ENCODE measurements around the gene MRPS33.
"Not testable (repeated sequence)": the region's sequence is repeated elsewhere in the genome, so short reads cannot be mapped to it uniquely, and the experiment has no call there.

Gene MRPS33

DNA sequence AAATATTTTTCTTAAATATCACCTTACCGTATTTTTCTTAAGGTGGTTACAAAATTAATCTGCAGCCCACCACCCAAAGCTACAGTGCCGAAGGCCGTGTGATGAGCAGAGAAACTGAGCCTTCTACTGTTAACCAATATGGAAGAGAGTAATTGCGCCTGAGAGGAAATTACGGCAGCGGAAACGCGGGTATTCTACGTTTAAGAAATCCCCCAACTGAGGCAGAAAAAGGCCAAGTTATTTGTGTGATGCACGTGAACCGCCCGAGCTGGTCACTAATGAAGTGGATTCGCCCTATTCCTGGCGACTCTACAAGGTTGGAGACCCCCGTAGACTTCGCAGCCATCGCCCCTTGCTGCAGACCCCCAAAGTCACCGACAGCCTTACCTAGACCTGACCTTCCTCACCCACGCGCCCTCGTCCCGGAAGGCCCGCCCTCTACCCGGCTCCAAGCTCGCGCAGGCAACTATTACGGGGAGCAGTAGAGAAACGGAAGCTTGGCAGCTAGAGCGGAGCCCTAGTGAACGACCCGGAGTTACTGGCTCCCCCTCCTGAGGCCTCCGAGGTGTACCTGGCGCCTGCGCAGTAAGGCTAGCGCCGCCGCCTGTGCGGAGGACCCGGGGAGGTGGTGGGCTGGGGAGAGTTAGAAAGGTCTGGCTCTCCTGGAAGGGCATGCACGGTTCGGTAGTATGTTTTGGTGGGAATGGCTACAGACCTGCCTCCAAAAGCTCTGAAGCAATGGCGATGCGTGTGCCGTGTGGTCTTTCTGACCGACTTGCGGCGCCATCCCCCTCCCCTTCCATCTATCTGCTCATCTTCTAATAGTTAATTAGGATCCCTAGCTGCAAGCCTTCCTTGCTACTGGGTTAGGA is at the start of gene MRPS33:
Gene MRPS33 (minus strand): TSS at position 429 of the 872 bp plus-strand sequence. CDS start 4,319 bp downstream, outside the sequence.
- DNase-seq, result peak; percentile 97

DNA sequence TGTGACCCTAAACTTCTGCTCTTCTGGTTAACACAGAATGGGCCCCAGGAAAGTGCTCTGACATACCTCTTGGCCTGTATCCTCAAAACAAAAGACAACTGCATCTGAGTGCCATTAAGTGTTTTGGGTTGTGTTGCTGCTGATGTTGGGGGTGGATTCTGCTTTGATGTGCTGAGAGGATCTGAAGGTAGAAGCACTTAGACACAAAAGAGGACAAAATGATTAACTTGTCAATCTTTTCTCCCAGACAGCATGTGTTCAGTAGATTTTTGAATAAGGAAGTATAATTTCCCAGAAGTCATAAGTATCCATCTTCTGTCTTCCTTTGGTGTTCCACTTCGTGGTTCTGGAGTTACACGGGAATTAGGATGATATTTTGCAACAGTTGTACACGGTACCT is 43.0 kb upstream of the MRPS33 start:
- DNase-seq, result no peak

DNA sequence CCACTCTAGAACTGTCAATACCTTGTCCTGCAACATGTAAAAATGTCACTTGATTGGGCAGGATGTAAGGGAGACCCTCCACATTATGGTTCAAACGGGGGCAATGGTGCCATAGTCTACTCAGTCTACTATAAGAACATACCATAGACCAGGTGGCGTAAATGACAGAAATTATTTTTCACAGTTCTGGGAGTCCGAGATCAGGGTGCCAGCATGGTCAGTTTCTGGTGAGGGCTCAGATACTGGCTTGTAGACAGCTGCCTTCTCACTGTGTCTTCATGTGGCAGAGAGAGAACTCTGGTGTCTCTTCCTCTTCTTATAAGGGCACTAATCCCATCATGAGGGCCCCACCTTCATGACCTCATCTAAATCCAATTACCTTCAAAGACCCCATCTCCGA is 40.4 kb upstream of the MRPS33 start:
- no peak for DNase-seq

DNA sequence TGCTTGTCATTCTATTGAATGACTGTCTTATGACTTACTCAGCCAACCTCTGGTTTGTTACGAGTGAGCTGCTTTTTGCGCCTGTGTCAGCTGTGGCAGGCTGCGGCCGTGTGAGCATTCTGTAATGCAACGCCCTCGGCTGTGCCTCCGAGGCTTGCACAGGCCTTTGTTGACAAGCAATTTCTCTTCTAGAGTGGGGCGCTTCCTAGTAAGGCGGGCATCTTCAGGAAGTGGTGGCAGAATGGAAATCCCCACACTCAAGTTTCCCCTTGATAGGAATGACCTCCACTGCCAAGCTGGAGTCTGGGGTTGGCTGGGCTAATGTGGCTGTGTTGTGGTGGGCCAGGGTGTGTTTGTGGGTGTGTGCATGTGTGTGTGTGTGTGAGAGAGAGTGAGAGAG is 38.9 kb upstream of the MRPS33 start:
- DNase-seq, result peak; percentile 58

DNA sequence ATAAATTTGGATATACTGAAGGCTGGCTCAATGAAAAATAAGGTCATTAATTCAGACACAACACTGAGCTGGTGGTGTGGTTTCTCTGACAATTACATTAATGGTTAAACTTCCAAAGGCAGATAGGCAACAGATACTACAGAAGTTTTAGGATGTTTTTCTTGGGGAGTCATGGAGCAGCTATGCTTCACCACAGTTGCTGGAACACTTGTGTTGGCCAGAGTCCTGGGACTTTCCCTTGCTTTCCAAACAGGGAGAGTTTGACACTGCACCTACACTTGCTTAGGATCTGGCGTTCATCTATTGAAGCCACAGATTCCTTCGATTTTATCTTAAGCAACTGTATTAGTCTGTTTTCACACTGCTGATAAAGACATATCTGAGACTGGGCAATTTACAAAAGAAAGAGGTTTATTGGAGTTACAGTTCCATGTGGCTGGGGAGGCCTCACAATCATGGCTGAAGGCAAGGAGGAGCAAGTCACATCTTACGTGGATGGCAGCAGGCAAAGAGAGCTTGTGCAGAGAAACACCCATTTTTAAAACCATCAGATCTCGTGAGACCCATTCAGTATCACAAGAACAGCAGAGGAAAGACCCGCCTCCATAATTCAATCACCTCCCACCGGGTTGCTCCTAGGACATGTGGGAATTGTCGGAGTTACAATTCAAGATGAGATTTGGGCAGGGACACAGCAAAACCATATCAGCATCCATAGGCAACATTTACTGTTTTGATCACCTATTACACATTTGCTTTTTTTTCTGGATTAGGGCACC is 31.3 kb upstream of the MRPS33 start:
- DNase-seq, result no peak

DNA sequence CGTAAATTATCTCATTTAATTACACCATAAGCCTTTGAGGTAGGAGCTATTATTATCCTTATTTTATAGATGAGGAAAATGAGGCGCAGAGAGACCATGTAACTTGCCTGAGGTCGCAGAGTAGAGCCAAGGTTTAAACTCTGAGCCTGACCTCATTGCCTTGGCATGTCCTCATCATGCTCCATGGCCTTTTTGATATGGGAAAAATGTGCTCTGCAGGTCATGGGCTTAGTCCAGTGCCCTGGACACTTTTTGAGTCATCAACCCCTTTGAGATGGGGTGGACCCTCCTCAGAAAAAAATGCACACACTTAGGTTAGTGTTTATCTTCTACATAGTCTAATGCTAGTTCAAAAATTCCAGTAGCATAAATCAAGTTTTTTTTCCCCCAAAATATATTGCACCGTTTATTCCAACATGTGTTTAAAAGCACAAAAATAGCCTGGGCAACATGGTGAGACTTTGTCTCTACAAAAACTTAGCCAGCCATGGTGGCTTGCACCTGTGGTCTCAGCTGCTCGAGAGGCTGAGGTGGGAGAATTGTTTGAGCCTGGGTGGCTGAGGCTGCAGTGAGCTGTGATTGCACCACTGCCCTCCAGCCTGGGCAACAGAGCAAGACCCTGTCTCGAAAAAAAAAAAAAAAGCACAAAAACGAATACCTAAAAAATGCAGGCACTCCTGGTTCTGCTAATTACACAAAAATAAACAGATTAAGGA is 30.5 kb upstream of the MRPS33 start:
- DNase-seq, result no peak

DNA sequence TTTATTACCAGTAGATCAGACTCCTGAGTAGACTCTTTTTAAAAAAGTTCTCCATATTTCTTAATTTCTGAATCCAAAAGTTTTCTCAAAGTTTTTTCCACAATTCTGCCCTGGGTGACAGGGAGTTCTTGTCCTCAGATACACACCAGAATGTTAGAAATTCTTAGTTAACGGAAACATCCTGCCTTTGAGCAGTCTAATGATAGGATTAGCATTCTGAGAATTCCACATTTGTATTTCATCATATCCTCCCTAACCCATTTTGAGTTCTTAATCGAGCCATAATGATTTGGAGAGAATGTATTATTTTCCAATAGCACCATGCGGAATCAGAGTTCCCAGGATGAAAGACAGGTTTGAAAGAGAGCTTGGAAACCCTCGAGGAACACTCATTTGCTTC is 28.9 kb upstream of the MRPS33 start:
- DNase-seq, result no peak

DNA sequence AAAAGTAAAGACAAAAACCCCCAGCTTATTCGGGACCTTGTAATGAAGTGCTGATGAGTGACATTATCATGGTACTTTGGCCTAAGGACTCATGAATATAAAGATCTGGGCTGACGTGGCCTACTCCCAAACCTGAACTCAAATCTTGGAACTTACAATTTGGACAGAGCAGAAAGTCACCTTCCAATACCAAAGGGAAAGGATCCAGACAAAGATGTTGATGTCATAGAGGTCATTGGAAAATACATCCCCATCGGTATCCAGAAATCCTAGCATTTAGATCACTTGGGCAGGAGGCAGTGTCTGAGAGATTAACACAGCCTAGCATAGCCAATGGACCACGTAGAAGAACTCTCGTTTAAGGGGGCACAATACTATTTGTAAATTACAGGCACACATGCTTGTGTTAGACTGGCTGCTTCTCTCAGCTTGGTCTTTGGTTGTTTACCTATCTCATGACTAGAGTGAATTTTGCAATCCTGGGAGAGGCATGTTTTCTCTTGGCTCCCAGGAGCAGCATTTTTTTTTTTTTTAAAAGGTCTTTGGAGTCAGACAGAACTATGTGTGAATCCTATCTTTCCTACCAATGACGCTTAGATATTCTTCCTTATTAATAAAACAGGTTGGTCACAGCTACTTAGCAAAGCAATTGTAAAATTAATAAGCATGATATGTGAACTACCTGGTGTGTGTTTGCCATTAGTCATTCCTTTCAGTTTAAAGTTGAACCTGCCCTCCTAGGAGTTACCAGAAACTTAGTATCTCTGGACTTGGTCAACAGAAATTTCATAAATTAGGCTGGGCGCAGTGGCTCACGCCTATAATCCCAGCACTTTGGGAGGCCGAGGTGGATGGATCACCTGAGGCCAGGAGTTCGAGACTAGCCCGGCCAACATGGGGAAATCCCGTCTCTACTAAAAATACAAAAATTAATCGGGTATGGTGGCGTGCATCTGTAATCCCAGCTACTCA is 27.8 kb upstream of the MRPS33 start:
- DNase-seq, result no peak

DNA sequence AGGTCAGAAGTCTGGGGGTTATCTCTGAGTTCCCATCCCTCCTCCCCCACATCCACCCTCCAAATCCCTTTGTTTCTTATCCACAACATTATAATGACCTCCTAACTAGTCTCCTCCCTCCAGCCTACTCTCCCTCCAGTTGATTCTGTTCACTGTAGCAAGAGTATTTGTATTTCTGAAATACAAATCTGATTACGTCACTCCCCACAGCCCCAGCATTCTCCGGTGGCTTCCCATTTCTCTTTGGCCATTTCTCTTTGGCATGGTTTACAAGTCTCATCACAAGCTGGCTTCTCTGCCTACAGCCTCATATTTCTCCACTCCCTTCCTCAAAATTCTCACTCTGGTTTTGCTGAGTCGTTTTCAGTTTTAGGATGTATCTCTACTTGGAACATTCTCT is 24.6 kb upstream of the MRPS33 start:
- no peak for DNase-seq

DNA sequence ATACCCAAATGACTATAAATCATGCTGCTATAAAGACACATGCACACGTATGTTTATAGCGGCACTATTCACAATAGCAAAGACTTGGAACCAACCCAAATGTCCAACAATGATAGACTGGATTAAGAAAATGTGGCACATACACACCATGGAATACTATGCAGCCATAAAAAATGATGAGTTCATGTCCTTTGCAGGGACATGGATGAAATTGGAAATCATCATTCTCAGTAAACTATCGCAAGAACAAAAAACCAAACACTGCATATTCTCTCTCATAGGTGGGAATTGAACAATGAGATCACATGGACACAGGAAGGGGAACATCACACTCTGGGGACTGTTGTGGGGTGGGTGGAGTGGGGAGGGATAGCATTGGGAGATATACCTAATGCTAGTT is 23.3 kb upstream of the MRPS33 start:
- not testable (repeated sequence) for DNase-seq

DNA sequence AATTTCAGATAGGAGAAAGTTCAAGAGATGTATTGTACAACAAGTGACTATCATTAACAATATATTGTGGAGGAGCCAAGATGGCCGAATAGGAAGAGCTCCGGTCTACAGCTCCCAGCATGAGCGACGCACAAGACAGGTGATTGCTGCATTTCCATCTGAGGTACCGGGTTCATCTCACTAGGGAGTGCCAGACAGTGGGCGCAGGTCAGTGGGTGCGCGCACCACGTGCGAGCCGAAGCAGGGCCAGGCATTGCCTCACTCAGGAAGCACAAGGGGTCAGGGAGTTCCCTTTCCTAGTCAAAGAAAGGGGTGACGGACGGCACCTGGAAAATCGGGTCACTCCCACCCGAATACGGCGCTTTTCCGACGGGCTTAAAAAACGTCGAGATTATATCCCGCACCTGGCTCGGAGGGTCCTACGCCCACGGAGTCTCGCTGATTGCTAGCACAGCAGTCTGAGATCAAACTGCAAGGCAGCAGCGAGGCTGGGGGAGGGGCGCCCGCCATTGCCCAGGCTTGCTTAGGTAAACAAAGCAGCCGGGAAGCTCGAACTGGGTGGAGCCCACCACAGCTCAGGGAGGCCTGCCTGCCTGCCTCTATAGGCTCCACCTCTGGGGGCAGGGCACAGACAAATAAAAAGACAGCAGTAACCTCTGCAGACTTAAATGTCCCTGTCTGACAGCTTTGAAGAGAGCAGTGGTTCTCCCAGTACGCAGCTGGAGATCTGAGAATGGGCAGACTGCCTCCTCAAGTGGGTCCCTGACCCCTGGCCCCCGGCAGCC is 18.0 kb upstream of the MRPS33 start:
- not testable (repeated sequence) for DNase-seq

DNA sequence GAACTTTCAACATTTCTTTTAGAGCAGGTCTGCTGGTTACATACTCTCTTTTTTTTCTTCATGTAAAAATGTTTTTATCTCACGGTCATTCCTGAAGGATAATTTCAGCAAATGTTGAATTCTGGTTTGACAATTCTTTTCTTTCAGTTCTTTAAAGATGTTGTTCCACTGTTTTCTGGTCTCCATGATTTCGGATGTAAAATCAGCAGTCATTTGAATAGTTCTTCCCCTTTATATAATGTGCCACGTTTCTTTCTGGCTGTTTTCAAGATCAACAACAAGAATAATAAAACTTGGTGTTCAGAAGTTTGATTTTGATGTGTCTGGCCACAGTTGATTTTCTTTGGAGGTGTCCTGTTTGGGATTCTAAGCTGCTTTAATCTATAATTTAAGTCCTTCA is 14.0 kb upstream of the MRPS33 start:
- no peak for DNase-seq

DNA sequence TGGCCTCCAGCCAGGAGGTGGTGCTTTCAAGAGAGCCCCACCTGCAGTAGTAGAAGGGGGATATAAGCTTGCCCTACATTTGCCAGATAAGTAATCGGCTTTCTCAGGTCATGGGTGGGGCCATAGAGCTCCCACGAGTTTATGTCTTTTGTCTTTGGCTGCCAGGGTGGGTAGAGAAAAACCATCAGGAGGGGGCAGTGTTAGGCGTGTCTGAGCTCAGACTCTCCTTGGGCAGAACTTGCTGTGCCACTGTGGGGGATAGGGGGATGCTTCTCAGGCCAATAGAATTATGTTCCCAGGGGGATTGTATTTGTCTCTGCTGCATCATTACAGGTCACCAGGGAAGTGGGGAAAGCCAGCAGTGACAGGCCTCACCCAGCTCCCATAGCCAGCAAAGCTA is 12.3 kb upstream of the MRPS33 start:
- DNase-seq, result no peak

DNA sequence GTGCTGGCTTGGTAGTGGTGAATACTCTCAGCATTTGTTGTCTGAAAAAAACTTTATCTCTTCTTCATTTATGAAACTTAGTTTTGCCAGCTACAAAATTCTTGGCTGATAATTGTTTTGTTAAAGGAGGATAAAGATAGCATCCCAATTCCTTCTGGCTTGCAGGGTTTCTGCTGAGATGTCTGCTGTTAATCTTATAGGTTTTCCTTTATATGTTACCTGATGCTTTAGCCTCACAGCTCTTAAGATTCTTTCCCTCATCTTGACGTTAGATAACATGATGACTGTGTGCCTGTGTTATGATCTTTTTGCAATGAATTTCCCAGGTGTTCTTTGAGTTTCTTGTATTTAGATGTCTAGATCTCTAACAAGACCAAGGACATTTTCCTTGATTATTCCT is 9.9 kb upstream of the MRPS33 start:
- no peak for DNase-seq

DNA sequence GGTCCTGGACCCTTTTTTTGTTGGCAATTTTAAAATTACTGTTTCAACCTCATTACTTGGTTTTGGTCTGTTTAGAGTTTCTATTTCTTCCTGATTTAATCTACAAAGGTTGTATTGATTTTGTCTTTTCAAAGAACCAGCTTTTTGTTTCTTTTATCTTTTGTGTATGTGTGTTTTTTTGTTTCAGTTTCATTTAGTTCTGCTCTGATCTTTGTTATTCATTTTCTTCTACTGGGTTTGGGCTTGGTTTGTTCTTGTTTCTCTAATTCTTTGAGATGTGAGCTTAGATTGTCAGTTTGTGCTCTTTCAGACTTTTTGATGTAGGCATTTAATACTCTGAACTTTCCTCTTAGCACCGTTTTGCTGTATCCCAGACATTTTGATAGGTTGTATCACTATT is 8.5 kb upstream of the MRPS33 start:
- DNase-seq, result no peak

DNA sequence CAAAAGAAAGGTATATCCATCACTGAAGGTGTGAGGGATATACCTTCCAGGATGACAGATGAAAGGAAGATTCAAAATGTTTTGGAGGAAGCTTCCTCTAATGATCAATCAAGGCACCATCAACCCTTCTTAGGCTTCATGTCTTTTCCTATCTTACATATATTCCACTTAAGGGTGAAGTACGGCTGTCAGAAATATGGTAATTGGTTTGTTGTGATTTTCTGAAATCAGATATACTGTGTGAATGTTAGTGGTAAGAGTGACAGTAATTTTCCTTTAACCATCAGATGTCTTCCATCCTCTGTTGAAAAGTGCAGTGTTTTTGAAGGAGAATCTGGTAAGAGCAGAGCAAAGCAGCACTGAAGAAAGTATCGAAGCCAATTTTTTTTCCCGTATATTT is 2.8 kb upstream of the MRPS33 start:
- no peak for DNase-seq

DNA sequence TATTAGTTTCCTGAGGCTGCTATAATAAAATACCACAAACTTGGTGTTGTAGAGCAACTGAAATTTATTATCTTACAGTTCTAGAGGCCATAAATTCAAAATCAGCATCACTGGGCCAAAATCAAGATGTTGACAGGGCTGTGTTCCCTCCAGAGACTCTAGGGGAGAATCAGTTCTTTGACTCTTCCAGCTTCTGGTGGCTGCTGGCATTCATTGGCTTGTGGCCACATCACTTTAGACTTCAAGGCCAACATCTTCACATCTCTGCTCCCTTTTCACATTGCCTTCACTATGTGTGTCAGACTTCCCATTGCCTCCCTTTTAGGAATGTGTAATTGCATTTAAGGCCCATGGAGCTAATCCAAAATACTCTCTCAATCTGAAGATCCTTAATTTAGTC is 1.6 kb upstream of the MRPS33 start:
- DNase-seq, result no peak

DNA sequence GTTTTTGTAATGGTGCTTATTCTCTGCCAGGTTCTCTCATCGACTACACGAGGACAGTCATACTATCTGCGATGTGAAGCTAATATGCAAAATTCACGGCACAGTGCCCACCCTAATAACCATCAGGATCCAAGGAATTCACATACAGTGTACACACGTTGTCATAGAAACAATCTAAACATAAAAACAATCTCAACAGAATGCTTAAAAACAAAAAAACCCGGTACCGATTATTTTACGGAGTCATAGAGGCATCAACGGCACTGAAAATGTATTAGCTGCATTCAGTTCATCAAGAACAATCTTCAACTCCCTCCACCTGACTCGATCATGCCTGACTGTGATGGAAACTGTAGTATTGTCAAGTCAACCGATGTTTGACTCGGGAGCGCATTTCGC is 628 bp downstream of the MRPS33 start:
- DNase-seq, result no peak

DNA sequence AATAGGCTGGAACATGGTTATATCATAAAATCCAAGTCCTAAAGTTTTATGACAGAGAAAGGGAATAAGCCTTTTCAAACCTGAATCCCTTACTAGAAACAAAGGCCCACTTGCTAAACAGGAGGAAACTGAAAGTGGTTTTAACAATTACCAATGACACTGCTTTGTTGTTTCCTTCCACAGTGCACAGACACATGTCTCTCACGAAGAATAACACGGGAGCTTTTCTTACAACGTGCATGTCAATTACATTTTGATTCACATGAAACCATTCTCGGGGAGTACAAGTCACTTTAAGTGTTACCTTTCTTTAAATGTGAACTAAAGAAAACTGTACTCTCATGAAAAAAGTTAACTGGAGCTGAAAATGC is 1.4 kb downstream of the MRPS33 start:
- DNase-seq, result no peak

DNA sequence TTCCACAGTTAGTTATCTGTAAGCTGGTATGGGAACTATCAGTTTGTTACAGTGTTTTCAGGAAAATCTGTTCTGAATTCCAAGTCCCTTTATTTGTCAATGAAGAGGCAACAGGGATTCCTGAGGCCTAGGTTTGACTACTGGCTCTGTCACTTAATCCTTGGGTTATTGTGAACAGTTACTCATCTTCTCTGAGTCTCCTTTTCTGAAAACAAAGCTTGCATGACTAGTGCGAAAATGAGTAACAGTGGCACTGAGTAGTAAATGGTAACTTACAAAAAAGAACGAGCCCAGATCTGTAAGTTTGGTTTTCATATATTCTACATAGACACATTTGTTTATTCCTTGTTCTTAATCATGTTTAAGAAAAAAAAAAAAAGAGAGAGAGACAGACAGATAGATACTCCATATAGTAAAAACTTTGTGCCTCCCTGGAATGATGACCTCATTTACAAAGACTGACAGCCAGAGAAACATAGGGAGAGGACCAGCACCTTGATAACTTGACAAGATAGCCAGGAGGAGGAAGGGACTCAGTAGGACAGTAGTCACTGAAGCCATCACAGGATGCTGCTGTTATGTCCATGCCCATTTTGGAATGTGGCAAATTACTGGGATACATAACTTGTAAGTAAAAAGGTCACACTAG is 1.9 kb downstream of the MRPS33 start:
- DNase-seq, result no peak

Data from stimulated activated CD4-positive, alpha-beta T cell treated with anti-CD3 and anti-CD28 coated beads, Interleukin-4, amount 100 ng/mL, for 24 hours (primary cell).